HepG2 (cell line): ENCODE measurements around the gene ZFP69. TPM values are rescaled to one million over a fixed set of nuclear protein-coding genes. Genes with fewer than 3 reads are reported as not detected.

Experiments used
- ATF3 ChIP-seq: sonication (generic); formaldehyde crosslinking; IDR thresholded peaks from 2 replicates; pipeline ENCODE4 v1.4.0; 2020; ENCODE audit warnings: missing genetic modification reagents
- ATF6 ChIP-seq: sonication (generic); formaldehyde crosslinking; conservative IDR thresholded peaks from 2 replicates; pipeline ENCODE4 v1.4.0; 2020; ENCODE audit warnings: missing genetic modification reagents
- E2F2 ChIP-seq: sonication (generic); formaldehyde crosslinking; IDR thresholded peaks from 2 replicates; pipeline ENCODE4 v1.4.0; 2020; ENCODE audit warnings: missing genetic modification reagents, borderline replicate concordance
- GMEB1 ChIP-seq: sonication (generic); formaldehyde crosslinking; IDR thresholded peaks from 2 replicates; pipeline ENCODE4 v1.5.1; 2020; ENCODE audit warnings: missing genetic modification reagents, mild to moderate bottlenecking, borderline replicate concordance
- HOXA3 ChIP-seq: sonication (generic); formaldehyde crosslinking; IDR thresholded peaks from 2 replicates; pipeline ENCODE4 v1.5.0; 2020; ENCODE audit warnings: missing genetic modification reagents
- HOXA9 ChIP-seq: sonication (generic); formaldehyde crosslinking; IDR thresholded peaks from 2 replicates; pipeline ENCODE4 v1.8.1; 2022; ENCODE audit warnings: missing genetic modification reagents, mild to moderate bottlenecking, moderate library complexity, borderline replicate concordance
- PRDM10 ChIP-seq: sonication (generic); formaldehyde crosslinking; IDR thresholded peaks from 2 replicates; pipeline ENCODE4 v1.4.0; 2020; ENCODE audit warnings: low read depth, missing genetic modification reagents
- ZNF20 ChIP-seq: sonication (generic); formaldehyde crosslinking; IDR thresholded peaks from 2 replicates; pipeline ENCODE4 v1.4.0; 2020; ENCODE audit warnings: mild to moderate bottlenecking, moderate library complexity, missing genetic modification reagents
- ZNF501 ChIP-seq: sonication (generic); formaldehyde crosslinking; IDR thresholded peaks from 2 replicates; pipeline ENCODE4 v1.5.1; 2020; ENCODE audit warnings: mild to moderate bottlenecking, moderate library complexity, missing genetic modification reagents
- ZNF687 ChIP-seq: sonication (generic); formaldehyde crosslinking; IDR thresholded peaks from 2 replicates; pipeline ENCODE4 v1.5.1; 2020; ENCODE audit warnings: mild to moderate bottlenecking, missing genetic modification reagents, moderate library complexity
- ZNF704 ChIP-seq: sonication (generic); formaldehyde crosslinking; IDR thresholded peaks from 2 replicates; pipeline ENCODE4 v1.8.1; 2023; ENCODE audit warnings: mild to moderate bottlenecking, inconsistent platforms, moderate library complexity, missing genetic modification reagents, borderline replicate concordance
- ZNF850 ChIP-seq: sonication (generic); formaldehyde crosslinking; conservative IDR thresholded peaks from 2 replicates; pipeline ENCODE4 v1.9.0; 2021; ENCODE audit warnings: mild to moderate bottlenecking, missing genetic modification reagents
- polyA plus RNA-seq, 8 experiments: library from polyadenylated mRNA; depleted of rRNA in 3 of 8; stranded (reverse) in 7 of 8; unstranded in 1 of 8; fragments of >200 nt; fragmentation: Illumina TruSeq in 4 of 8; extraction: Trizol in 4 of 8; gene quantifications; 2 replicates each; pipeline versions ENCODE4 v1.2.1 to v1.2.3, GENCODE V29; 2011 to 2016; ENCODE audit warnings: low read depth in 4 of 8, missing spikeins in 1 of 8, mixed read lengths in 1 of 8; ENCODE audit not compliant: insufficient read depth in 1 of 8
- total RNA-seq, 5 experiments: library from RNA; depleted of rRNA; stranded (reverse); fragments of >200 nt; fragmentation: Illumina TruSeq; extraction: Trizol; gene quantifications; 2 replicates each; pipeline ENCODE4 v1.2.3, GENCODE V29; 2016; ENCODE audit warnings: low read depth in 1 of 5

ZFP69 gene
- total and polyA plus RNA-seq, 2 of the 13 experiments (the other 11 are each of a cell fraction or from before 2014, with no cell fraction given), result 2.6 to 5.6 TPM

GRCh38 chr1:40531381-40532061 is 54.4 kb downstream of the ZFP69 start, which contains the start of gene ZNF684 (continued):
- no peak for TF ChIP-seq HOXA9 (CRISPR knock-in tag)
- no peak for TF ChIP-seq ZNF20
- no peak for TF ChIP-seq E2F2 (CRISPR knock-in tag)
- TF ChIP-seq ATF3 (CRISPR knock-in tag), result no peak
- TF ChIP-seq PRDM10 (CRISPR knock-in tag), result peak; percentile 75; the same call in 1 of the 2 replicates
- peak; percentile 87 for TF ChIP-seq GMEB1 (CRISPR knock-in tag)
- no peak for TF ChIP-seq ZNF850
- peak; percentile 48; the same call in 1 of the 2 replicates for TF ChIP-seq ZNF704
- TF ChIP-seq ZNF501 (CRISPR knock-in tag), result peak; percentile 55
- no peak for TF ChIP-seq ATF6
- peak; percentile 89 for TF ChIP-seq ZNF687 (CRISPR knock-in tag)
- TF ChIP-seq HOXA3 (CRISPR knock-in tag), result peak; percentile 47; the same call in 1 of the 2 replicates
